GM12801 (cell line): Measurements from ENCODE around the gene CDK13.

Source experiments
- TF ChIP-seq, protein P1 (sequence below): IDR thresholded peaks from one replicate; pipeline ENCODE4 v1.5.1; 2011; ENCODE audit warnings: control low read depth; ENCODE audit not compliant: insufficient read length; ENCODE audit errors: extremely low read depth

CDK13 gene

DNA sequence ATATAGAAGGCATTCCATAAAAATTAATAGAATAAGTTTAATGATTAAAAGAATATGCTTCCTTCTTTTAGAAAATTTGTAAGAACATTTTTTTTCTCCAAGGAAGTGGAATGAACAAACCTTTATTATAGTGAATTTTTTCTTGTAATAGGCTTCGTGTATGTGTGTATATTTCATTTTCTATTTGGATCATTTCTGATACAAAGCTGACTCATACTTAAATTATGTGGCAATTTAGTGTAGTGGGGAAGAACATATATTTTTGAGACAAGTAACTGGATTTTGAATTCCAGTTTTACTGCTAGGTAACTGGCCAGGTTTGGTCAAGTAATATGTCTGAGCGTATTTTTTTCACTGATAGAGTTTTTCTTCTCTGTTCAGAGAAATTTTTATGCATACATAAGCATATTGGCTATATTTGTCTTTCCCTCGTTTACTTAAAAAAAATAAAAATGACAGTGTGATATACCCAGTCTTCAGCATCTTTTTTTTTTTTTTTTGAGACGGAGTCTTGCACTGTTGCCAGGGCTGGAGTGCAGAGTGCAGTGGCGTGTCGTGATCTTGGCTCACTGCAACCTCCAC is 50.8 kb downstream of the CDK13 start:
- TF ChIP-seq, protein P1, sequence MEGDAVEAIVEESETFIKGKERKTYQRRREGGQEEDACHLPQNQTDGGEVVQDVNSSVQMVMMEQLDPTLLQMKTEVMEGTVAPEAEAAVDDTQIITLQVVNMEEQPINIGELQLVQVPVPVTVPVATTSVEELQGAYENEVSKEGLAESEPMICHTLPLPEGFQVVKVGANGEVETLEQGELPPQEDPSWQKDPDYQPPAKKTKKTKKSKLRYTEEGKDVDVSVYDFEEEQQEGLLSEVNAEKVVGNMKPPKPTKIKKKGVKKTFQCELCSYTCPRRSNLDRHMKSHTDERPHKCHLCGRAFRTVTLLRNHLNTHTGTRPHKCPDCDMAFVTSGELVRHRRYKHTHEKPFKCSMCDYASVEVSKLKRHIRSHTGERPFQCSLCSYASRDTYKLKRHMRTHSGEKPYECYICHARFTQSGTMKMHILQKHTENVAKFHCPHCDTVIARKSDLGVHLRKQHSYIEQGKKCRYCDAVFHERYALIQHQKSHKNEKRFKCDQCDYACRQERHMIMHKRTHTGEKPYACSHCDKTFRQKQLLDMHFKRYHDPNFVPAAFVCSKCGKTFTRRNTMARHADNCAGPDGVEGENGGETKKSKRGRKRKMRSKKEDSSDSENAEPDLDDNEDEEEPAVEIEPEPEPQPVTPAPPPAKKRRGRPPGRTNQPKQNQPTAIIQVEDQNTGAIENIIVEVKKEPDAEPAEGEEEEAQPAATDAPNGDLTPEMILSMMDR: no peak

DNA sequence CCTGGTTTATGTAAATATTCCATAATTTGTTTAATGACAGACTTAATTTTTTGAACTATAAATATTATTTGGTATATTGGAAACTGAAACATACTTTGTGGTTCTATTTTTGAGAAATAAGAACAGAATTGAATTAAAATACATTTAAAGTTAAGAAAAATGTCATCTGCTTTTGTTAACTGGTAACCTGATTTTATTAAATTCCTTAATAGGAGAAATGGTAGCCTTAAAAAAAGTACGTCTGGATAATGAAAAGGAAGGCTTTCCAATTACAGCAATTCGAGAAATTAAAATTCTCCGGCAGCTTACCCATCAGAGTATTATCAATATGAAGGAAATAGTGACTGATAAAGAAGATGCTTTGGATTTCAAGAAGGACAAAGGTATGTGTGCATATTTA is 51.6 kb downstream of the CDK13 start:
- TF ChIP-seq, protein P1: no peak

DNA sequence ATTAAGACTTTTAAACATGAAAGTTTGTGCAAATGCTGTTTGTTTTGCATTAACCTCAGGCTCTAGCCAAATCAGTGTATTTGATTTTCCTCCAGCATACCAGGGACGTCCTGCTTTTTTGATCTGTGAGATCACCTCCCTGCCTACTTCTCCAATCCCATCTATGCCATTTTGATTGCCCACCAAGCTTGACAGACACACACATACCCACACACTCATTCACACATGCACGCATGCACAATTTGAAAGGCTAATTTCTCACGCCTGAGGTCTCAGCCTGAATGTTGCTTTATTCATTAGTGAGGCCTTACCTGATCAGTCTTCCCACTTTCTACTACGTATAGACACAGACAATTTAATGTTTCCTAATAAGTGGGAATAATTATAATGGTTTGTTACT is 53.5 kb downstream of the CDK13 start:
- TF ChIP-seq, protein P1: no peak

DNA sequence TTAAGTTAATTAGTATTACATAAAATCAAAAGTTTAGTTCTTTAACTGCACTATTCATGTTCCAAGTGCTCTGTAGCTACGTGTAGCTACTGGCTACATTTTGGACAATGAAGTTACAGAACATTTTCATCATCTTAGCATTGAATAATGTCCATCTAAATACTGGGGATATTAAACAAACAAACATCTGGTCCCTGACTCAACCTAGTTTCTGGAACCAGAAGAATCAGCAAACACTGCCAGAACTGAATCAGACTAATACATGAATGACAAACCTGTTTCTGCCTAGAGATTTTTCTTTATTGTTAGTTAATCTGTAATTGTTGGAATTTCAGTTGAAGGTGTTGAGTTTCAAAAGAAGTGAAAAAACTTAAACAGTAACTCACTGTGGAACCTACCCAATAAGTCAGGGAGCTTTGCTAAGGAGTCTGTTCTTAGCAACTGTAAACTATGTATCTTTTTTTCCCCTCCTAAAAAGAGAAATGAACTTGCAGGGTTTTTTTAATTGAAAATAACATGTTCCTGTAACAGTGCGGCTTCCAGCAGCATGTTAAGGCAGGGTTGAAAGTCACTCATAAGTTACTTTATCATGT is 58.3 kb downstream of the CDK13 start:
- TF ChIP-seq, protein P1: no peak

DNA sequence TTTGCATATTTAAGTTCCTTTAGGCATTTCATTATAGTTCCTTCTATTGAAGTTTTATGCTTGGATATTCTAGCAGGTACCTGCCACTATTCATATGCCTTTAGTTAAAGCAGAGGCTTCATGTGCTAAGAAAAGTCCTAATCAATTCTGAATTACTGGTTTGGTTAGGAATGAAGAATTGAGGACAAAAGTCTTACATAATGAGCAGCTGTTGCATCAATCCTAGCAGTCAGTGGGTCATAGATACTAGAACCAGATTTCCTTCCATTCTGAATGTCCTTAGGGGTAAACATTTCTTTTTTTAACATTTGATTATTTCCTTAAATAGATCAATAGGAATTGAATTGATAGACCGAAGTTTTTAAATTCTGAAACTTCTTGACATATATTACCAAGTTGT is 59.2 kb downstream of the CDK13 start:
- TF ChIP-seq, protein P1: no peak

DNA sequence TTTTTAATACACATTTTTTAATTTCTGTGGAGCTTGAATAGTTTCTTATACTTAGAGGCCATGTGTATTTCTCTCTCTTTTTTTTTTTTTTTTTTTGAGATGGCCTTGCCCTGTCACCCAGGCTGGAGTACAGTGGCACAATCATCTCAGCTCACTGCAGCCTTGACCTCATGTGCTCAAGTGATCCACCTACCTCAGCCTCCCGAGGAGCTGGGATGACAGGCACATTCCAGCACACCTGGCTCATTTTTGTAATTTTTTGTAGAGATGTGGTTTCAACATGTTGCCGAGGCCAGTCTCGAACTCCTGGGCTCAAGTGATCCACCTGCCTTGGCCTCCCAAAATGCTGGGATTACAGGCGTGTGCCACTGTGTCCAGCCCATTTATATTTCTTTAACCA is 64.3 kb downstream of the CDK13 start:
- TF ChIP-seq, protein P1: no peak

DNA sequence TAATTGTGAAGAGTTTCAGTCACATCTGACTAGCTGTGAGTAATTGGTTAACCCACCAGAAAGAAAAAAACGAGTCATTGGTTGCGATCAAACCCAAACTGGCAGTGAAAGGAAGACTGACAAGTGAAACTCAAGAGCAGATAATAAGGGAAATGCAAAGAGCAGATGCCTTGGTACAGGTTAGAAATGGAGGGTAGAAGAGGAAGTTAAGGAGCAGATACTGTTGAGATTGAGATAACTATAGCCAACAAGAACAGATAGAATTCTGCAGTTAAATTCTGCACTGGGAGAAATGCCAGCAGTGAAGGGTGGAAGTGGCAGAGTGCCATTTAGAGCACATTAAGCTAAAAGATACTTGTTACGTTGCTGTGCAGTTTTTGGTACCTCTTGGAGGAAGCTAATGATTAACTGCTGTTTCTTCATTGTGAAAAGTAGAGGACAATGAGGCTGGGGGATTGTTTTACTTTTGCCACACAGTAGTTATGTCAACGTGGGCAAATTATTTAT is 65.8 kb downstream of the CDK13 start:
- TF ChIP-seq, protein P1: no peak
